Measurements from ENCODE around the gene CD109.
"Not testable (repeated sequence)": the region's sequence is repeated elsewhere in the genome, so short reads cannot be mapped to it uniquely, and the experiment has no call there.

CD109 gene

GRCh38 chr6:73688351-73688750 is 7.7 kb upstream of the CD109 start:
- no peak for DNase-seq (ENCODE audit: low read depth)

- no peak for DNase-seq (ENCODE audit: low read depth)
Observed at GRCh38 chr6:73690056-73690455, 5.9 kb upstream of the CD109 start.

- DNase-seq (ENCODE audit: low read depth), result no peak
Observed at GRCh38 chr6:73691512-73691911, 4.5 kb upstream of the CD109 start.

GRCh38 chr6:73694711-73695411 is 1.1 kb upstream of the CD109 start:
- no peak for DNase-seq (ENCODE audit: low read depth)

GRCh38 chr6:73696966-73697655 is 1.1 kb downstream of the CD109 start:
- no peak for DNase-seq (ENCODE audit: low read depth)

- DNase-seq (ENCODE audit: low read depth), result no peak
Observed at GRCh38 chr6:73699676-73700459, 3.9 kb downstream of the CD109 start.

- DNase-seq (ENCODE audit: low read depth), result no peak
Observed at GRCh38 chr6:73702444-73702843, 6.4 kb downstream of the CD109 start.

GRCh38 chr6:73703466-73703865 is 7.5 kb downstream of the CD109 start:
- DNase-seq (ENCODE audit: low read depth), result no peak

GRCh38 chr6:73704260-73704659 is 8.3 kb downstream of the CD109 start:
- DNase-seq (ENCODE audit: low read depth), result no peak

GRCh38 chr6:73704798-73705197 is 8.8 kb downstream of the CD109 start:
- no peak for DNase-seq (ENCODE audit: low read depth)

- no peak for DNase-seq (ENCODE audit: low read depth)
Observed at GRCh38 chr6:73706971-73707370, 11.0 kb downstream of the CD109 start.

- no peak for DNase-seq (ENCODE audit: low read depth)
Observed at GRCh38 chr6:73710470-73710869, 14.5 kb downstream of the CD109 start.

GRCh38 chr6:73710948-73711347 is 14.9 kb downstream of the CD109 start:
- DNase-seq (ENCODE audit: low read depth), result no peak

GRCh38 chr6:73712535-73713173 is 16.7 kb downstream of the CD109 start:
- no peak for DNase-seq (ENCODE audit: low read depth)

GRCh38 chr6:73713426-73714147 is 17.6 kb downstream of the CD109 start:
- no peak for DNase-seq (ENCODE audit: low read depth)

- not testable (repeated sequence) for DNase-seq (ENCODE audit: low read depth)
Observed at GRCh38 chr6:73715111-73715508, 19.1 kb downstream of the CD109 start.

GRCh38 chr6:73719046-73719445 is 23.0 kb downstream of the CD109 start:
- no peak for DNase-seq (ENCODE audit: low read depth)

GRCh38 chr6:73722318-73723060 is 26.5 kb downstream of the CD109 start:
- no peak for DNase-seq (ENCODE audit: low read depth)

- not testable (repeated sequence) for DNase-seq (ENCODE audit: low read depth)
Observed at GRCh38 chr6:73723480-73723879, 27.5 kb downstream of the CD109 start.

GRCh38 chr6:73724389-73724788 is 28.4 kb downstream of the CD109 start:
- DNase-seq (ENCODE audit: low read depth), result no peak

GRCh38 chr6:73725192-73725591 is 29.2 kb downstream of the CD109 start:
- DNase-seq (ENCODE audit: low read depth), result not testable (repeated sequence)
